Mammary epithelial cell (primary cell): ENCODE results near the gene CIC.

Experiments
- CTCF ChIP-seq, 2 donors: IDR thresholded peaks in 1 of 2; conservative IDR thresholded peaks in 1 of 2; 2 replicates each; pipeline ENCODE4 v1.5.1; 2011 to 2012; ENCODE audit warnings: inconsistent platforms in 2 of 2, low read length in 2 of 2, mild to moderate bottlenecking in 2 of 2, control low read depth in 1 of 2, low read depth in 1 of 2; ENCODE audit not compliant: insufficient read depth in 1 of 2; ENCODE audit errors: extremely low read depth in 1 of 2
- EZH2 ChIP-seq: IDR thresholded peaks from 2 replicates; pipeline ENCODE4 v1.6.1; 2012; ENCODE audit warnings: low read length, inconsistent platforms, borderline replicate concordance

GRCh38 chr19:42275103-42275502, 6.1 kb downstream of the CIC start:
- TF ChIP-seq CTCF (conservative IDR thresholded peaks at IDR 0.05 in 1 of 2, IDR thresholded peaks at IDR 0.05 in 1 of 2; ENCODE audit: extremely low read depth in 1 of 2, insufficient read depth in 1 of 2, low read depth in 1 of 2, low read length in 2 of 2) (no peak), EZH2 (no peak)
